ENCODE measurements around the gene NLGN4X.

The NLGN4X gene

DNA sequence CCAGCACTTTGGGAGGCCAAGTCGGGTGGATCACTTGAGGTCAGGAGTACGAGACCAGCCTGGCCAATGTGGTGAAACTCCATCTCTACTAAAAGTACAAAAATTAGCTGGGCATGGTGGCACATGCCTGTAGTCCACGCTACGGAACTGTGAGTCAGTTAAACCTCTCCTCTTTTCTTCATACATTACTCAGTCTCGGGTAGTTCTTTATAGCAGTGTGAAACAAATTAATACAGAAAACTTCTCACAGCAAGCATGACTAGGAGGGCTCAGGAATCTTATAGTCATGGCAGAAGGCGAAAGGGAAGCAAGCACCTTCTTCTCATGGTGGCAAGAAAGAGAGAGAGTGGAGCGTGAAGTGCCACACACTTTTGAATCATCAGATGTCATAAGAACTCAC, 358.9 kb downstream of the NLGN4X start:
- Histone ChIP-seq H3K36me3 (no peaks in the 10 kb centered on the region), H3K4me1 (no peaks in the 10 kb centered on the region), H3K27me3 (no peaks in the 10 kb centered on the region), H3K27ac (no peak overlapping the region), H3K4me3 (no peak overlapping the region), H3K9me3 (no peaks in the 10 kb centered on the region)
- DNase-seq: no peak
- TF ChIP-seq, protein P1, sequence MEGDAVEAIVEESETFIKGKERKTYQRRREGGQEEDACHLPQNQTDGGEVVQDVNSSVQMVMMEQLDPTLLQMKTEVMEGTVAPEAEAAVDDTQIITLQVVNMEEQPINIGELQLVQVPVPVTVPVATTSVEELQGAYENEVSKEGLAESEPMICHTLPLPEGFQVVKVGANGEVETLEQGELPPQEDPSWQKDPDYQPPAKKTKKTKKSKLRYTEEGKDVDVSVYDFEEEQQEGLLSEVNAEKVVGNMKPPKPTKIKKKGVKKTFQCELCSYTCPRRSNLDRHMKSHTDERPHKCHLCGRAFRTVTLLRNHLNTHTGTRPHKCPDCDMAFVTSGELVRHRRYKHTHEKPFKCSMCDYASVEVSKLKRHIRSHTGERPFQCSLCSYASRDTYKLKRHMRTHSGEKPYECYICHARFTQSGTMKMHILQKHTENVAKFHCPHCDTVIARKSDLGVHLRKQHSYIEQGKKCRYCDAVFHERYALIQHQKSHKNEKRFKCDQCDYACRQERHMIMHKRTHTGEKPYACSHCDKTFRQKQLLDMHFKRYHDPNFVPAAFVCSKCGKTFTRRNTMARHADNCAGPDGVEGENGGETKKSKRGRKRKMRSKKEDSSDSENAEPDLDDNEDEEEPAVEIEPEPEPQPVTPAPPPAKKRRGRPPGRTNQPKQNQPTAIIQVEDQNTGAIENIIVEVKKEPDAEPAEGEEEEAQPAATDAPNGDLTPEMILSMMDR (IDR thresholded peaks at IDR 0.05): no peak
- intact Hi-C loops (cut with DNase I; ENCODE audit: low total_unique reads): no loop called here

DNA sequence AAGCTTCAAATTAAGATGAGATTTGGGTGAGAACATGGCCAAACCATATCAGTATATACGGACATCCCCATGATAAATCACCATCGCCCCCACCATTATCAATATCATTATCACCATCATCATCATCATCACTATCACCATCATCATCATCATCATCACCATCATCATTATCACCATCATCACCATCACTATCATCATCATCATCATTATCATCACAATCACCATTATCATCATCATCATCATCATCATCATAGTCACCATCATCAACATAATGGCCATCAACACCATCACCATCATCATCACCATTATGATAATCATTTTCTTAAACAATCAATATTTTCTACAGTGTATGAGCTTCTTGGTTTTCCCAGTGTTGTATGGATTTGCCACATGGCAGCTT, 360.9 kb downstream of the NLGN4X start:
- Histone ChIP-seq H3K27me3 (no peaks in the 10 kb centered on the region), H3K4me3 (no peak overlapping the region), H3K27ac (no peak overlapping the region), H3K4me1 (no peaks in the 10 kb centered on the region), H3K9me3 (no peaks in the 10 kb centered on the region), H3K36me3 (no peaks in the 10 kb centered on the region)
- DNase-seq: no peak
- intact Hi-C loops (cut with DNase I; ENCODE audit: low total_unique reads): no loop called here
- TF ChIP-seq, protein P1 (IDR thresholded peaks at IDR 0.05): no peak

DNA sequence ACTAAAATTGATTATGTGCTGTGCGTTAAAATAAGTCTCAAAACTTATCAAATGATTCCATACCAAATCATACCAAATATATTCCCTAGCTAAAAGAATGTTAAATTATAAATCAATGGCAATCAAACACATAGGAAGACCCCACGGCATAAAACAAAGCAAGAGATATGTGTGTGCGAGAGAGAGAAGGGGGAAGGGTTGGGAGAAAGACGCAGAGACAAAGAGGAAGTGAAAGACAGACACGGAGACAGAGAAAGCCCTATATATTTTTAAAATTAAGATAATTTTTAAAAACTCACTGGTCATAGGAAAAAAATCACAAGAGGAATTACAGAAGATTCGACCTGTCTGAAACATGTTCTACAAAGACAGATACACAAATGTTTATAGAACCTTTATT, 371.4 kb downstream of the NLGN4X start:
- Histone ChIP-seq H3K9me3 (no peaks in the 10 kb centered on the region), H3K27me3 (no peaks in the 10 kb centered on the region)

DNA sequence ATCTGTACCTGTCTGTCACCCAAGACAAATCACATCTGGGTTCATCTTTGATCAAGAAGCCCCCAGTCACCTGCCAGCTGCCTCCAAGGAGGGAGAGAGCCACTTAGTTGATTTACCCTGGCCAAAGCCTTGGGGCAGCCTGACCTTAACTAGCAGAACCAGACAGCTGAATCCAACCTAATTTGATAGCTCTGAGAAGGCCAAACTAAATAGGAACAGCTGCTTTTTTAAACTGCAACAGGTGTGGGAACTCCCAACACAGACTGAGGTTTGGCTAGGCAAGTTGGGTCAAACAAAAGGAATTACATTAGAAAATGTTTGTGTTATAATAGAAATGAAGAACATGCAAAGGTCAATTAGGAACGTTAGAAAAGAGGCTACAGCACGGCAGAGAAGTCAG, 375.7 kb downstream of the NLGN4X start:
- TF ChIP-seq, protein P1 (IDR thresholded peaks at IDR 0.05): no peak
- H3K27me3 ChIP-seq: no peaks in the 10 kb centered on the region
- H3K4me1 ChIP-seq: no peaks in the 10 kb centered on the region
- H3K9me3 ChIP-seq: no peaks in the 10 kb centered on the region
- H3K4me3 ChIP-seq: no peak overlapping the region
- intact Hi-C loops (cut with DNase I; ENCODE audit: low total_unique reads): no loop called here
- no peaks in the 10 kb centered on the region for H3K36me3 ChIP-seq
- no peak for DNase-seq
- no peak overlapping the region for H3K27ac ChIP-seq

More for the DNA sequence above, 371.4 kb downstream of the NLGN4X start:
- intact Hi-C loops (cut with DNase I; ENCODE audit: low total_unique reads): no loop called here
- no peaks in the 10 kb centered on the region for H3K36me3 ChIP-seq
- no peak overlapping the region for H3K4me3 ChIP-seq
- TF ChIP-seq, protein P1 (IDR thresholded peaks at IDR 0.05): no peak
- H3K4me1 ChIP-seq: no peaks in the 10 kb centered on the region
- no peak overlapping the region for H3K27ac ChIP-seq
- no peak for DNase-seq

DNA sequence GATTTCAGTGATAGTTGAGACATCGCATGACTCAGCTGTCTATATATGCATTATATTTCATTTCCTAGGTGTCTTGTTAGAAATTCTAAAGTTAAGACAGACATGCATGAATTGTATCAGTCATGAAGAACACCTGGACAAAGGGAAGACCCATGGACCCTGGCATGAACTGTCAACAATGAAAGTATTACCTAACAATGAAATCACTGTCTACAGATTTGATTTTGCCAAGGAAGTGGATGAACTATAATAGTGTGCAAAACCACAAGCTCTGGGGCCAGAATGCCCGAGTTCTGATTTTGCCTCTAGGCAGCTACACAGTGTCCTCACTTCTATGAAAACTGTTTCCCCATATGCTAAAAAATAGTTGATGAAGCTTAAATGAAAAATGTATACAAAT, 386.1 kb downstream of the NLGN4X start:
- H3K36me3 ChIP-seq: no peaks in the 10 kb centered on the region
- intact Hi-C loops (cut with DNase I; ENCODE audit: low total_unique reads): no loop called here
- no peaks in the 10 kb centered on the region for H3K4me1 ChIP-seq
- H3K27me3 ChIP-seq: no peaks in the 10 kb centered on the region
- no peaks in the 10 kb centered on the region for H3K9me3 ChIP-seq
- no peak overlapping the region for H3K27ac ChIP-seq
- no peak for DNase-seq
- H3K4me3 ChIP-seq: no peak overlapping the region
- TF ChIP-seq, protein P1 (IDR thresholded peaks at IDR 0.05): no peak

Measured in tibial artery (tissue), 4 donors.